ENCODE results near the gene ZNF598. TPM values are rescaled to one million over a fixed set of nuclear protein-coding genes. Genes with fewer than 3 reads are reported as not detected.
A peak's percentile ranks its signal among the peaks of the same experiment; 100 is the strongest.

ZNF598 gene
- total and polyA plus RNA-seq, 8 donors, result 26.0 to 93.6 (median 50.8) TPM

DNA sequence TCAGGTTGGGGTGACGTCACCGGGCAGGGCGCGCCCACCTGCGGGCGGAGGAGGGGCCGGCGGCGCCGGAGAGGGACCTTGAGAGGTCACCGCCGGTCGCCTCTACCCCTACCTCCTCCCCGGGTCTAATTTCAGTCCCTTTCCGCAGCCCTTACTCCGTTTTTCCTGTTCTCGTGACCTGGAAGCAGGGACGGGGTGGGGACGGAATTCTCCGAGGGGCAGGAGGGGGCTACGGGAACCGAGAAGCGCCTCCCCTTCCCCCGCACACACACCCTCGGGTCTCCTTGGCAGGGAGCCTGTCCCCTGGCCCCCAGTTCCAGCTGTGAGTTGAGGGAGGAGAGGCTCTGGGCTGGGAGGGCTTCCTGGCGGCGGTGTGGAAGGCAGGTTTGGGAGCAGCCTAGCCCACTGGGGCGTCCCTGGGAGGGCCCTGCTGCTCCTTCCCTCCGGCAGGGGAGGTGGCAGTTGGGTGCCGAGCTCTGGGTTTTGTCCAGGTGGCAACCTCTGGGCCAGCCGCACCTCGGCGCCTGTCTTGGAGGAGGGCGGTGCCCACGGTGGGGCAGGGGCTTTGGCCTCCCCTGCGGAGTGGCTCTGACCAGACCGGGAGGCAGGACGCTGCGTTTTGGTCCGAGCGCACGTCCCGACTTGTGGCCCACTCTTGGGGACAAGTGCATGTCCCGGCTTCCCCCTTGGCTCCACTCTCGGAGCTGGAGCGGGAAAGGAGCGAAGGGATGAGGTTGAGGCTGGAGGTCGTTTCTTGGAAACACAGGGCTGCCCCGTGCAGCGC, 19.1 kb downstream of the ZNF598 start:
- Histone ChIP-seq H3K27me3 (peaks cover 0 to 11% (median 0%) of the 10 kb centered on the region in 4 donors), H3K36me3 (peaks cover 0 to 3% (median 0%) of the 10 kb centered on the region in 3 donors), H3K27ac (no peak overlapping the region), H3K4me3 (peak overlapping the region in 2 of 4 donors; percentile 21 to 36), H3K4me1 (peaks cover 10 to 17% (median 14%) of the 10 kb centered on the region in 3 donors), H3K9me3 (no peaks in the 10 kb centered on the region)
- peak in 3 of 6 donors; percentile 80 to 86 (median 80) for DNase-seq
- intact Hi-C loops (cut with DNase I), result no loop called here
- ATAC-seq, result peak; percentile 10 to 48 (median 34)
- FAIRE-seq, result no peak
- TF ChIP-seq CTCF (IDR thresholded peaks at IDR 0.05), result no peak
- 11% methylated on average over 39 to 50 of the region's 50 CpGs for WGBS, 2 donors

DNA sequence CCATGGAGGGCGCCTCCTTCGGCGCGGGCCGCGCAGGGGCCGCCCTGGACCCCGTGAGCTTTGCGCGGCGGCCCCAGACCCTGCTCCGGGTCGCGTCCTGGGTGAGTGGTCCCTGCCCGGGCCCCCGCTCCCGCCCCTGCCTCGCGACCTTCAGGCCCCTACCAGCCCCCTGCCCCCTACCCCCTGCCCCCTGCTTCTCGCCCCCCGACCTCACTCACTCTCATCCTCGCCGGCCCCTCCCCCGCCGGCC, 19.6 kb downstream of the ZNF598 start:
- Histone ChIP-seq H3K27ac (no peak overlapping the region), H3K9me3 (no peaks in the 10 kb centered on the region), H3K36me3 (peaks cover 0 to 3% (median 0%) of the 10 kb centered on the region in 3 donors), H3K4me1 (peaks cover 14 to 23% (median 14%) of the 10 kb centered on the region in 3 donors), H3K27me3 (peaks cover 0 to 11% (median 0%) of the 10 kb centered on the region in 4 donors), H3K4me3 (peak overlapping the region in 2 of 4 donors; percentile 21 to 36)
- FAIRE-seq, result no peak
- ATAC-seq, result no peak
- peak in 1 of 6 donors; percentile 80 for DNase-seq
- WGBS, 2 donors, result 0 to 1% methylated on average over 7 to 25 of the region's 25 CpGs
- TF ChIP-seq CTCF (IDR thresholded peaks at IDR 0.05), result no peak
- intact Hi-C loops (cut with DNase I), result no loop called here

DNA sequence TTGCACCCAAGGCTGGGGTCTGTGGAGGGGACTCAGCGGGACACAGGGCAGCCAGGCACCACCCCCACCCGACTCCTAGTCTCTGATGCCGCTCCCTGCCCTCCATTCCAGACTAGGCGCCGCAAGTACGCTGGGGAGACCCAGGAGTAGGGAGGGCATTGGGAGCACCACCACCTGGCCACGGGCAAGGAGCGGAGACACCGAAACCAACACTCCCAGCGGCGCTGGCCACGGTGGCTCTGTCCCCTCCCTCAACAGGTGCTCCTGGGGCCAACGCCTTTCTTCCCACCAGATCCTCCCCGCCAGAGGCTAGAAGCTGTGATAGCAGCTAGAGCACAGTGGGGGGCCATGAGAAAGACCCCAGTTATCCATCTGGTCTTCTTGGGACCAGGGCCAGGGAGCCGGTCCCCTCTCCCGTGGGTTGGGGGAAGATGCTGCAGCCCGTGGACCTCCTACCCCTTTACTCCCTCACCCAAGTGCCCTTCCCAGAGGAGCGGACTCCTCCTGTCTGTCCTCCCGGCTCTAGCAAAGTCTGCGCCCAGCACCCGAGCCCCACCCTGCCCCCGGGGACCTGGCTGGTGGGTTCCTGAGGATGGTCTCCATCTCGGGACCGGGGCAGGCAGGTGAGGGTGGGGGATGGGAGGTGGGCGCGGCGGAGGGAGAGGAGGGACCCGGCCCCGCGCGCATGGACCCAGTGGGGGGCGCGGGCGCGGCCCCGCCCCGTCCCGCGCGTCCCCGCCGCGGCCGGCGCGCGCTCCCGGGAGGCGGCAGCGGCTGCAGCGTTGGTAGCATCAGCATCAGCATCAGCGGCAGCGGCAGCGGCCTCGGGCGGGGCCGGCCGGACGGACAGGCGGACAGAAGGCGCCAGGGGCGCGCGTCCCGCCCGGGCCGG, 20.2 kb downstream of the ZNF598 start, which contains the start of gene SYNGR3:
Gene SYNGR3, plus strand, starts transcription at position 762 of the 892 bp plus-strand sequence. CDS start 133 bp downstream, outside the sequence.
- intact Hi-C loops (cut with DNase I), result no loop called here
- Histone ChIP-seq H3K4me3 (peak within 1 kb of the TSS in 2 of 4 donors; percentile 21 to 36), H3K27ac (no peak within 1 kb of the TSS), H3K27me3 (peaks cover 0 to 11% (median 0%) of the 10 kb centered on the region in 4 donors), H3K4me1 (peaks cover 14 to 27% (median 18%) of the 10 kb centered on the region in 3 donors), H3K9me3 (no peaks in the 10 kb centered on the region), H3K36me3 (peaks cover 0 to 3% (median 0%) of the 10 kb centered on the region in 3 donors)
- DNase-seq (peak in 2 of 6 donors; percentile 63 to 77), ATAC-seq (peak in 1 of 4 donors; percentile 36), FAIRE-seq (no peak)
- TF ChIP-seq CTCF (IDR thresholded peaks at IDR 0.05), result no peak
- 4 to 5% methylated on average over 22 to 67 of the region's 67 CpGs for WGBS, 2 donors

- no peak for TF ChIP-seq CTCF (IDR thresholded peaks at IDR 0.05)
- Histone ChIP-seq H3K9me3 (no peaks in the 10 kb centered on the region), H3K4me1 (peaks cover 14 to 27% (median 22%) of the 10 kb centered on the region in 3 donors), H3K27ac (no peak overlapping the region), H3K27me3 (peaks cover 0 to 11% (median 0%) of the 10 kb centered on the region in 4 donors), H3K4me3 (no peak overlapping the region), H3K36me3 (peaks cover 0 to 3% (median 0%) of the 10 kb centered on the region in 3 donors)
- ATAC-seq (no peak), FAIRE-seq (no peak), DNase-seq (peak in 1 of 6 donors; percentile 77)
- intact Hi-C loops (cut with DNase I), result no loop called here
- WGBS, 2 donors, result 92 to 95% methylated on average over 10 of the region's 10 CpGs
Measured at GRCh38 chr16:1987198-1987597, 22.4 kb downstream of the ZNF598 start.
